Common myeloid progenitor, CD34-positive (primary cell): ENCODE results near the gene PRTFDC1.
"Not testable (repeated sequence)": the region's sequence is repeated elsewhere in the genome, so short reads cannot be mapped to it uniquely, and the experiment has no call there.

Experiments
- CTCF ChIA-PET: fragments of 350-600 bp; sonication (Branson Sonifier 250); formaldehyde crosslinking; loops from one replicate; lab custom pipeline; 2021; ENCODE audit warnings: antibody characterized with exemption; lab: Charles Lee
- POLR2A ChIA-PET: fragments of 350-600 bp; sonication (Branson Sonifier 250); formaldehyde crosslinking; loops from one replicate; lab custom pipeline; 2021; ENCODE audit warnings: antibody characterized with exemption; lab: Charles Lee
- DNase-seq, 3 donors: peaks; one replicate each; pipeline versions ENCODE4 v3.0.0 to v3.0.0-alpha.2; 2013
- H3K27ac ChIP-seq, 2 experiments: 1 replicate in 1 of 2; 2 replicates in 1 of 2; pipeline ENCODE4 v1.7.0; 2013; ENCODE audit warnings: inconsistent platforms in 2 of 2, low read length in 2 of 2, mild to moderate bottlenecking in 2 of 2, low read depth in 1 of 2, moderate library complexity in 1 of 2; ENCODE audit not compliant: severe bottlenecking in 2 of 2, insufficient read depth in 1 of 2, poor library complexity in 1 of 2
- H3K27me3 ChIP-seq, 5 experiments: replicated peaks in 2 of 5; 1 replicate in 3 of 5; 2 replicates in 2 of 5; pipeline versions ENCODE4 v1.6.1 to v1.7.0; 2013; ENCODE audit warnings: low read length in 4 of 5, mild to moderate bottlenecking in 2 of 5, moderate library complexity in 2 of 5, inconsistent platforms in 1 of 5; ENCODE audit not compliant: insufficient read depth in 5 of 5, control insufficient read depth in 4 of 5
- H3K36me3 ChIP-seq, 4 experiments: 1 replicate in 2 of 4; 2 replicates in 2 of 4; pipeline versions ENCODE4 v1.6.1 to v1.7.0; 2013; ENCODE audit warnings: low read length in 3 of 4, control low read depth in 1 of 4, mild to moderate bottlenecking in 1 of 4; ENCODE audit not compliant: control insufficient read depth in 4 of 4, insufficient read depth in 4 of 4
- H3K4me1 ChIP-seq, 4 experiments: 1 replicate in 3 of 4; 2 replicates in 1 of 4; pipeline versions ENCODE4 v1.6.1 to v1.7.1; 2013; ENCODE audit warnings: low read length in 3 of 4, mild to moderate bottlenecking in 3 of 4, control low read depth in 1 of 4, inconsistent platforms in 1 of 4, moderate library complexity in 1 of 4; ENCODE audit not compliant: control insufficient read depth in 4 of 4, insufficient read depth in 4 of 4; ENCODE audit errors: control extremely low read depth in 1 of 4
- H3K4me3 ChIP-seq, 7 experiments: 1 replicate in 4 of 7; 2 replicates in 3 of 7; pipeline versions ENCODE4 v1.5.1 to v1.7.0; 2013; ENCODE audit warnings: mild to moderate bottlenecking in 7 of 7, low read length in 6 of 7, moderate library complexity in 6 of 7, inconsistent platforms in 2 of 7, low read depth in 2 of 7, control low read depth in 1 of 7; ENCODE audit not compliant: insufficient read depth in 4 of 7, control insufficient read depth in 1 of 7; ENCODE audit errors: extremely low read depth in 1 of 7
- H3K9me3 ChIP-seq, 5 experiments: 1 replicate in 4 of 5; 2 replicates in 1 of 5; pipeline versions ENCODE4 v1.6.1 to v1.7.1; 2013; ENCODE audit warnings: low read length in 4 of 5, mild to moderate bottlenecking in 2 of 5, inconsistent platforms in 1 of 5, low read depth in 1 of 5, moderate library complexity in 1 of 5; ENCODE audit not compliant: control insufficient read depth in 4 of 5, insufficient read depth in 2 of 5; ENCODE audit errors: control extremely low read depth in 1 of 5
- WGBS: methylation state at CpG from one replicate; pipeline ENCODE4 v1.1.5; 2013; ENCODE audit not compliant: insufficient coverage; 5-methylcytosine and 5-hydroxymethylcytosine counted together

Gene PRTFDC1

DNA sequence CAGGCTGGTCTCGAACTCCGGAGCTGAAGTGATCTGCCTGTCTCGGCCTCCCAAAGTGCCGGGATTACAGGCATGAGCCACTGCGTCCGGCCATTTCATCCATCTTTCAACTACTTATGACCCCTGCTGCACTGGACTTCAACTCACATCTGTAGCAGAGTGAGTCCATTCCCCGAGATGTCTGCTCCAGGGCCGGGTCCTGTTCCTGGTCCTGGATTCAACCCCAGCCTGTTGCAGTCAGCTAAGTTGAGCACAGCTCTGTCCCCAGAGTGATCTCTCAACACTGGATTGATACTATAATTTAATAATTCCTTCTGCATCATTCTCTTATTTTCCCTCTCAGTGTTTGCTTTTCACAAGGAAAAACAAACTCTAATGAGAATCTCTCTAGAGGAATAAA lies 25.8 kb downstream of the PRTFDC1 start:
- no peak overlapping the region for H3K27ac ChIP-seq
- no peak for DNase-seq

DNA sequence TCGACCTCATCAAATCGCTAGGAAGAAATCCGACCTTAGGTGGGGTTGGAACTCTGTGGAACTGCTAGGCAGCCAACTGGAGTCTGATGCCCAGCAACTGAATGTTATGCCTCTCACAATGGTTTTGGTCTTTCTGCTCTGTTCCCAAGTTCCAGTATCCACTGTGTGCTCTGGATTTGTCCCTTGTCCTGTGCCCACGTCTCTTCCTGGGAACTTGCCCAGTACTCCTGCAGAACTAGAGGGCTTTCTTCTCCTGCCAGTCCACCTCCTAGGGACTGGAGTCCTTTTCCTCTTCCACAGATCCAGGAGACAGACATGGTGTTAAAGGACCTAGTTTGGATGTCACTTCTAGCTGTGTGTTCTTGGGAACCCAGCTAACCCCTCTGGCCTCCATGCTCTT lies 26.6 kb downstream of the PRTFDC1 start:
- Histone ChIP-seq H3K4me3 (no peak overlapping the region), H3K9me3 (no peaks in the 10 kb centered on the region), H3K27ac (no peak overlapping the region), H3K4me1 (peaks cover 0 to 24% (median 14%) of the 10 kb centered on the region in 4 experiments), H3K36me3 (no peaks in the 10 kb centered on the region), H3K27me3 (no peaks in the 10 kb centered on the region)
- ChIA-PET POLR2A (interaction anchor here (0.6 kb wide), 1 partner anchor 96 kb away, joined by 4 read pairs; no protein-coding TSS in a partner anchor), CTCF (interaction anchor here (1.2 kb wide), 1 partner anchor 38 kb away, joined by 3 read pairs; no protein-coding TSS in a partner anchor)
- 98% methylated on average over 4 of the region's 4 CpGs for WGBS
- no peak for DNase-seq

More for the DNA sequence above, 25.8 kb downstream of the PRTFDC1 start:
- 92% methylated on average over 6 of the region's 8 CpGs for whole genome bisulfite sequencing
- Histone ChIP-seq H3K9me3 (no peaks in the 10 kb centered on the region), H3K4me1 (peaks cover 0 to 17% (median 8%) of the 10 kb centered on the region in 4 experiments), H3K4me3 (no peak overlapping the region), H3K27me3 (no peaks in the 10 kb centered on the region), H3K36me3 (no peaks in the 10 kb centered on the region)
- ChIA-PET POLR2A (interaction anchor here (0.6 kb wide), 1 partner anchor 97 kb away, joined by 4 read pairs; no protein-coding TSS in a partner anchor), CTCF (interaction anchor here (1.2 kb wide), 1 partner anchor 38 kb away, joined by 3 read pairs; no protein-coding TSS in a partner anchor)

DNA sequence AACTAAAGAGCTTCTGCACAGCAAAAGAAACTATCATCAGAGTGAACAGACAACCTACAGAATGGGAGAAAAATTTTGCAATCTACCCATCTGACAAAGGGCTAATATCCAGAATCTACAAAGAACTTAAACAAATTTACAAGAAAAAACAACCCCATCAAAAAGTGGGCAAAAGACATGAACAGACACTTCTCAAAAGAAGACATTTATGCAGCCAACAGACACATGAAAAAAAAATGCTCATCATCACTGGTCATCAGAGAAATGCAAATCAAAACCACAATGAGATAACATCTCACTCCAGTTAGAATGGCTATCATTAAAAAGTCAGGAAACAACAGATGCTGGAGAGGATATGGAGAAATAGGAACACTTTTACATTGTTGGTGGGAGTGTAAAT lies 27.9 kb downstream of the PRTFDC1 start:
- CTCF ChIA-PET, H3K27ac ChIP-seq, H3K27me3 ChIP-seq, DNase-seq, H3K4me3 ChIP-seq, POLR2A ChIA-PET, H3K36me3 ChIP-seq, H3K9me3 ChIP-seq: not testable (repeated sequence)
- H3K4me1 ChIP-seq, result peaks cover 0 to 20% (median 12%) of the 10 kb centered on the region in 4 experiments

DNA sequence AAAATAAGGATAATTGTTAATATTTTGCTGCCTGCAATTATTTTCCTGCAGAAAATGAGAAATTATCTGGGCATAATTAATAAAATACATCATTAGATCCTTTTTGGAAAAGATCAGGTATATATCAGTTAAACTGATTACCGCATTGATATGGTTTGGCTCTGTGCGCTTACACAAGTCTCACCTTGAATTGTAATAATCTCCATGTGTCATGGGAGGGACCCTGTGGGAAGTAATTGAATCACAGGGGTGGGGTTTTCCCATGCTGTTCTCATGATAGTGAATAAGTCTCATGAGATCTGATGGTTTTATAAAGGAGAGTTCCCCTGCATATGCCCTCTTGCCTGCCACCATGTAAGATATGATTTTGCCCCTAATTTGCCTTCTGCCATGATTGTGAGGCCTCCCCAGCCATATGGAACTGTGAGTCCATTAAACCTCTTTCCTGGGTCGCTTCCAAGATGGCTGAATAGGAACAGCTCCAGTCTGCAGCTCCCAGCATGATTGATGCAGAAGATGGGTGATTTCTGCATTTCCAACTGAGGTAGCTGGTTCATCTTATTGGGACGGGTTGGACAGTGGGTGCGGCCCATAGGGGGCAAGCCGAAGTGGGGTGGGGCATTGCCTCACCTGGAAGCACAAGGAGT lies 30.1 kb downstream of the PRTFDC1 start:
- DNase-seq, result peak in 1 of 3 donors; percentile 19
- Histone ChIP-seq H3K27ac (peak overlapping the region in 1 of 2 experiments; percentile 80), H3K4me1 (peaks cover 0 to 14% (median 7%) of the 10 kb centered on the region in 4 experiments)
- not testable (repeated sequence) for H3K27me3 ChIP-seq, H3K9me3 ChIP-seq, H3K36me3 ChIP-seq, H3K4me3 ChIP-seq
- 98% methylated on average over 5 of the region's 6 CpGs for WGBS
- ChIA-PET POLR2A (interaction anchor here (0.6 kb wide), 1 partner anchor 53 kb away, joined by 3 read pairs; no protein-coding TSS in a partner anchor), CTCF (interaction anchor here (0.6 to 1.3 kb wide), 4 partner anchors 23 to 305 kb away, joined by 3 read pairs; no protein-coding TSS in a partner anchor)

DNA sequence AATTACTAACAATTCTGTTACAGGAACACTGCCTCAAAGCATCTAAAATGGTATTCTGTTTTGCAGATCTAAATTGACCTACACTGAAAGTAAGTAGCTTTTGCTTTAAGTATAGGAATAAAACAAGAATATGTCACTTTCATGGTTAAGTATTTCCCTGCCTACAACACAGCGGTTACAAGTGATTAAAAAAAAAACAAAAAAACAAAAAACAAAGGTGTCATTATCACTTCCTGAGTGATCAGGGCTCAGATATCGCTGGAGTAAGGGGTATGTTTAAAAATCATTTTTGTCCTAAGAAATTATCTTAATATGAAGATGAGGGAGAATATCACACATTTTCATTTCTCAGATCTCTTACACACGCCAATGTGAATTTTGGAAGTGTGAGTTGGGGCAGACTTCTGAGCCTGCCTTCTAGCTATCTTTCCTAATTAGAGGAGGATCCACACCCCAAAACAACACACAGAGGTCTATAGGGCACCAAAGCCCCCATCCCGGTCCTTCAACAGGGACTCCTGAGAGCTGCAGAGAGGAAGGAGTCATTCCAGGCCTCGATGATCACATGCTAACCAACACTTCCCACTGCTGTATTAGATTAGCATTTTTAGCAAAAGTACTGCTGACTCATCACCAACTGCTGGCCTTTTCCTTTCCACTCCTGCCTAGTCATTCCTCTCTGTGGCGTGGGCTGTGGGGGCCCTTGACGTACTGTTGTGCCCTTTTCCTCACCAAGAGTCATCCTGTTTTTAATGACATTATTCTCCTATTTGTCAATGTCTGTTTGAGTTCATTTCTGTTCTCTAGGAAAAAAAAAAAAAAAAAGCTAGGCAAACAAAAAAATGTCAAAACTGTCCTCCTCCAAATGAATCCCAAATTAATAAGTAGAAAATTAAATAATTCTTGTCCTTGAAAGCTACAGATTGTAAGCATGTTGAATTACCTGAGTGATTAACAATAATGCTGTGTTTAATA lies 31.2 kb downstream of the PRTFDC1 start:
- ChIA-PET POLR2A (interaction anchor here (0.6 to 0.9 kb wide), 2 partner anchors 52 to 197 kb away, joined by 3 read pairs; partner anchors contain the start of gene ARHGAP21), CTCF (interaction anchor here (0.6 to 2.3 kb wide), 4 partner anchors 9 to 304 kb away, joined by 3 to 5 read pairs (median 3); no protein-coding TSS in a partner anchor)
- WGBS, result 0% methylated on average over 1 of the region's 7 CpGs
- Histone ChIP-seq H3K36me3 (no peaks in the 10 kb centered on the region), H3K4me1 (peaks cover 0 to 14% (median 9%) of the 10 kb centered on the region in 4 experiments), H3K9me3 (peaks cover 0 to 2% (median 0%) of the 10 kb centered on the region in 5 experiments), H3K27me3 (no peaks in the 10 kb centered on the region), H3K4me3 (peak overlapping the region in 2 of 7 experiments; percentile 24 to 32), H3K27ac (peak overlapping the region; percentile 80 to 93)
- peak; percentile 94 to 96 (median 96) for DNase-seq

DNA sequence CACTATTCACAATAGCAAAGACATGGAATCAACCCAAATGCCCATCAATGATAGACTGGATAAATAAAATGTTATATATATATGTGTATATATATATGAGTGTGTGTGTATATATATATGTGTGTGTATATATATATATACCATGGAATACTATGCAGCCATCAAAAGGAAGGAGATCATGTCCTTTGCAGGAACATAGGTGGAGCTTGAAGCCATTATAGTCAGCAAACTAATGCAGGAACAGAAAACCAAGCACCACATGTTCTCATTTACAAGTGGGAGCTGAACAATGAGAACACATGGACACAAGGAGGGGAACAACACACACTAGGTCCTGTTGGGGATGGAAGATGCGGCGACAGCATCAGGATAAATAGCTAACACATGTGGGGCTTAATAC lies 32.2 kb downstream of the PRTFDC1 start:
- not testable (repeated sequence) for H3K27me3 ChIP-seq, H3K9me3 ChIP-seq, H3K36me3 ChIP-seq, DNase-seq, H3K4me3 ChIP-seq
- POLR2A ChIA-PET, result interaction anchor here (0.9 kb wide), 1 partner anchor 196 kb away, joined by 3 read pairs; the partner anchor contains the start of gene ARHGAP21
- WGBS, result no CpG with 5 or more reads among the region's 2 CpGs
- Histone ChIP-seq H3K27ac (peak overlapping the region in 1 of 2 experiments; percentile 93), H3K4me1 (peaks cover 0 to 14% (median 9%) of the 10 kb centered on the region in 4 experiments)
- CTCF ChIA-PET, result interaction anchor here (2.3 kb wide), 1 partner anchor 10 kb away, joined by 5 read pairs; no protein-coding TSS in a partner anchor
